ENCODE data around the gene KLF6. TPM values are rescaled to one million over a fixed set of nuclear protein-coding genes. Genes with fewer than 3 reads are reported as not detected.

The KLF6 gene
- total and polyA plus RNA-seq, 8 donors: 25.9 to 187 (median 94.0) TPM

DNA sequence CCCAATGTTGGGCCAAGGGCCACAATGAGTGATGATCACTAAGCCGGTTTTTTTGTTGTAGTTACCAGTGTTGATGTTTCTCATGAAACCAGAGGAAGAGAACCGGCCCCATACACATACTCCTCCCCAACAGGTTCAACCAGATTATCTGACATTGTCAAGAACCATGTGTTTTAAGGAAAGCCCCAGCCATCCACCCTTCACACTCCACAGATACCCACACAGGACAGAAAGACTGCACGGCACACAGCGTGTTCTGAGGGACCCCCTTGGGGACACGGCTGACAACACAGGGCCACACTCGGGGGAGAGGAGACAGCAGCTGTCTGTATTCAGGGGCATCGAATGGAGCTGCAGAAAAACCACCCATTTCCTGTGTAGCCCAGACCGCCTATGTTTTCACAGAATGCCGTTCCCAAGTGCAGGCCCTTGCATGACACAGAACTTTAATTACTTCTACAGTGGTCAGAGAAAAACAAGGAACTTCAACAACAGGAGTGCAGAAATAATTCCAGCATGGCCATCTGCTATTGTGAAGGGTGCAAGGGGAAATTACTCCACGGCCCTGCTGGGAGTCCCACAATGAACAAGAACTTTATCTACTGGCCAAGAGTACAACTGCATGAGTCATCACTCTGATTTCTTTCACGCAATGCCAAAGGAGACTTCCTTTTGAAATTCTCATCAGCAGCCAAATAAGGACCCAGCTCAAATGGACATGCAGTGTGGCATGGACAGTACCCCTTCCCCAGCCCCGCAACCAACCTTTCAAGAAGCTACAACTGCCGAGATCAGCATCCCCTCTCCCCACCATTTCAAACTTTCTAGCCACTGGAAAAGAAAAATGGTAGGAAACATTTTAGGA lies 2.3 kb downstream of the KLF6 start:
- Histone ChIP-seq H3K27me3 (no peaks in the 10 kb centered on the region), H3K9me3 (no peaks in the 10 kb centered on the region), H3K27ac (peak overlapping the region; percentile 95 to 100 (median 100)), H3K4me1 (peaks cover 51 to 57% (median 55%) of the 10 kb centered on the region in 4 donors), H3K4me3 (peak overlapping the region; percentile 64 to 97 (median 78)), H3K36me3 (peaks cover 43 to 45% (median 44%) of the 10 kb centered on the region in 4 donors)
- intact Hi-C loops (cut with DNase I; ENCODE audit: low total_unique reads): no loop called here
- DNase-seq: peak; percentile 53 to 92
- TF ChIP-seq, protein P1, sequence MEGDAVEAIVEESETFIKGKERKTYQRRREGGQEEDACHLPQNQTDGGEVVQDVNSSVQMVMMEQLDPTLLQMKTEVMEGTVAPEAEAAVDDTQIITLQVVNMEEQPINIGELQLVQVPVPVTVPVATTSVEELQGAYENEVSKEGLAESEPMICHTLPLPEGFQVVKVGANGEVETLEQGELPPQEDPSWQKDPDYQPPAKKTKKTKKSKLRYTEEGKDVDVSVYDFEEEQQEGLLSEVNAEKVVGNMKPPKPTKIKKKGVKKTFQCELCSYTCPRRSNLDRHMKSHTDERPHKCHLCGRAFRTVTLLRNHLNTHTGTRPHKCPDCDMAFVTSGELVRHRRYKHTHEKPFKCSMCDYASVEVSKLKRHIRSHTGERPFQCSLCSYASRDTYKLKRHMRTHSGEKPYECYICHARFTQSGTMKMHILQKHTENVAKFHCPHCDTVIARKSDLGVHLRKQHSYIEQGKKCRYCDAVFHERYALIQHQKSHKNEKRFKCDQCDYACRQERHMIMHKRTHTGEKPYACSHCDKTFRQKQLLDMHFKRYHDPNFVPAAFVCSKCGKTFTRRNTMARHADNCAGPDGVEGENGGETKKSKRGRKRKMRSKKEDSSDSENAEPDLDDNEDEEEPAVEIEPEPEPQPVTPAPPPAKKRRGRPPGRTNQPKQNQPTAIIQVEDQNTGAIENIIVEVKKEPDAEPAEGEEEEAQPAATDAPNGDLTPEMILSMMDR (IDR thresholded peaks at IDR 0.05): peak in 1 of 7 experiments; percentile 9
- TF ChIP-seq EP300 (IDR thresholded peaks at IDR 0.05) (no peak), POLR2A (IDR thresholded peaks at IDR 0.05) (peak in 1 of 4 donors; percentile 39), POLR2AphosphoS5 (IDR thresholded peaks at IDR 0.05) (peak; percentile 91 to 95 (median 94))
- WGBS, 5 donors: 3 to 8% (median 4%) methylated on average over 13 of the region's 13 CpGs

DNA sequence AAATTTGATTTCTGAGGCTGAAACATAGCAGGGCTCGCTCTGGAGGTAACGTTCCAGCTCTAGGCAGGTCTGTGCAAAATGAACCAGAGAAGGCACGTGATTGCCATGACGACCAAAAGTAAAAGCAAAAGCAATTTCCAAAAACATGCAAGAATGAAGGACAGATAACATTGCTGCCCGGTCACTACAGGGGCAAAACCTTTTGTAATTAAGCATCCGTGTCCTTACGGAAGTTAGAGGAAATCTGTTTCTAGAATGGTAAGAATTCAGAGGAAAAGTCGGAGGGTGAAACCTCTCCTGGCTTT lies 2.9 kb downstream of the KLF6 start:
- DNase-seq: peak in 1 of 2 donors; percentile 79
- intact Hi-C loops (cut with DNase I; ENCODE audit: low total_unique reads): no loop called here
- H3K27me3 ChIP-seq: no peaks in the 10 kb centered on the region
- 8 to 28% (median 21%) methylated on average over 8 of the region's 8 CpGs for WGBS, 5 donors
- H3K4me1 ChIP-seq: peaks cover 57 to 62% (median 59%) of the 10 kb centered on the region in 4 donors
- peak; percentile 1 to 56 (median 11) for TF ChIP-seq POLR2AphosphoS5 (IDR thresholded peaks at IDR 0.05)
- TF ChIP-seq, protein P1 (IDR thresholded peaks at IDR 0.05): no peak
- H3K9me3 ChIP-seq: no peaks in the 10 kb centered on the region
- H3K27ac ChIP-seq: peak overlapping the region; percentile 95 to 100 (median 100)
- H3K4me3 ChIP-seq: peak overlapping the region; percentile 64 to 97 (median 78)
- H3K36me3 ChIP-seq: peaks cover 48 to 51% (median 50%) of the 10 kb centered on the region in 4 donors

DNA sequence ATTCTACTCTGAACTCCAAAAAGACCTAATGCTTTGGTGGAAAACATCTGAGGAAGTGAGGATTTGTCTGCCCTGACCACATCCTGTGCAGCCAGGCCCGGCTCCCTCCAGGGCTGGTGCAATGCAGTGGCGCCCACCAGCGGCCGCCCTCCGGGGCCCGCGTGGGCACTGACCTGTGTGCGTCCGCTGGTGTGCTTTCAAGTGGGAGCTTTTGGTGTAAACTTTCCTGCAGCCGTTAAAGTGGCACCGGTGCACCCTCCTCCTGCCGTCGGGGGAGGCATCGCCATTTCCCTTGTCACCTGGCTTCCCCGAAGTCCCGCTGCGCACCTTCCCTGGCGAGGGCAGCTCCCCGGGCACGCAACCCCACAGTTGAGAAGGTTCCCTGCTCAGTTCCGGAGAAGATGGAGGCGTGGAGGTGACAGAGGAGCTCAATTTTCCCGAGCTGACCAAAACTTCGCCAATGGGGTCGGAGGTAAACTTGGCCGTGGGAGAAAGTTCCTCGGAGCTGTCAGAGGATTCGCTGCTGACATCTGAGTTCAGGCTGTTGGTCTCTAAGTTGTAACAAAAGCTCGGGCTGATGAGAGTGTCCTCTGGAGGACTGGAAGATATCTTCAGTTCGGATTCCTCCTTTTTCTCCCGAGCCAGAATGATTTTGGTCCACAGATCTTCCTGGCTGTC lies 3.4 kb downstream of the KLF6 start:
- H3K27ac ChIP-seq: peak overlapping the region; percentile 95 to 100 (median 100)
- DNase-seq: peak; percentile 59 to 67
- H3K4me1 ChIP-seq: peaks cover 53 to 65% (median 62%) of the 10 kb centered on the region in 4 donors
- no peaks in the 10 kb centered on the region for H3K27me3 ChIP-seq
- peak in 2 of 3 donors; percentile 4 to 64 for TF ChIP-seq POLR2AphosphoS5 (IDR thresholded peaks at IDR 0.05)
- TF ChIP-seq EP300 (IDR thresholded peaks at IDR 0.05): no peak
- no peak for TF ChIP-seq POLR2A (IDR thresholded peaks at IDR 0.05)
- TF ChIP-seq, protein P1 (IDR thresholded peaks at IDR 0.05): peak in 3 of 7 experiments; percentile 18 to 53 (median 38)
- WGBS, 5 donors: 45 to 68% (median 60%) methylated on average over 28 to 31 of the region's 31 CpGs
- peak overlapping the region; percentile 64 to 97 (median 78) for H3K4me3 ChIP-seq
- intact Hi-C loops (cut with DNase I; ENCODE audit: low total_unique reads): no loop called here
- H3K36me3 ChIP-seq: peaks cover 48 to 54% (median 53%) of the 10 kb centered on the region in 4 donors
- no peaks in the 10 kb centered on the region for H3K9me3 ChIP-seq

DNA sequence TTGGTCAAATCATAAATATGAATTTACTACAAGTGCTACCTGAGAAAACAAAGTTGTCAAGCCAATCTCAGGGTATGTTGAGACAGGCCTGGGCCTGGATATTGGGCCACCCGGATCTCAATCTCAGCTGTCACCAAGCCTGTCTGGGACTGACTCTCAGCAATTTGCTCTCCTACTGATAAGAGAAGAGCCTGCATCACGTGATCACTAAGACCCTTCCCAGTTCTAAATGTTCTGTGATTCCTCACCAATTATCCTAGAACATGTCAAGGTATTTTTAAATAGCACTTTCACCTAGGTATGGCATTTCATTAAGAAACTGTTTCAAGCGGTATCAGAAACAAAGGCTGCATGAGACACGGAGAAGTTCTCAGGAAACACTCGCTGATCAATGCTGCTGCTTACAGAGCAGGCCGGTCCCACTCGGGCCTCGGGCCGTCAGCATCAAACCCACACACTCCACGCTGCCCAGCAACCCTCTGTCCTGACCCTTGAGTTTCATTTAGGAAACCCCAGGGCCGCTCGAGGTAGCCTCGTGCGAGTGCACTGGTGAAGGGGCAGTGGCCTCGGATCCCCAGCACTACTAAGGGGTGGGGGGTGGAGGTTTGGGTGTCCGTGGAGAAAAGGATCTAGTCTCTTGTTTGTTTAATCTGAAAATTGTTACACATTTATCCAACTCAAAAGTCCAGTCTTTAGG lies 4.1 kb downstream of the KLF6 start:
- TF ChIP-seq POLR2A (IDR thresholded peaks at IDR 0.05) (peak in 1 of 4 donors; percentile 37), EP300 (IDR thresholded peaks at IDR 0.05) (no peak), POLR2AphosphoS5 (IDR thresholded peaks at IDR 0.05) (peak in 1 of 3 donors; percentile 37)
- TF ChIP-seq, protein P1 (IDR thresholded peaks at IDR 0.05): no peak
- Histone ChIP-seq H3K9me3 (no peaks in the 10 kb centered on the region), H3K36me3 (peaks cover 52 to 59% (median 58%) of the 10 kb centered on the region in 4 donors), H3K4me3 (peak overlapping the region; percentile 64 to 97 (median 78)), H3K27me3 (no peaks in the 10 kb centered on the region), H3K4me1 (peaks cover 50 to 65% (median 62%) of the 10 kb centered on the region in 4 donors), H3K27ac (peak overlapping the region; percentile 95 to 100 (median 100))
- peak in 1 of 2 donors; percentile 28 for DNase-seq
- 33 to 56% (median 50%) methylated on average over 16 of the region's 16 CpGs for WGBS, 5 donors
- intact Hi-C loops (cut with DNase I; ENCODE audit: low total_unique reads): no loop called here
